GM06990 (cell line): Measurements from ENCODE around the gene OPRL1.

Experiments
- DNase-seq: peaks from one replicate; pipeline ENCODE4 v3.0.0-alpha.2; 2011; ENCODE audit not compliant: insufficient read length; ENCODE audit errors: extremely low read depth
- H3K27me3 ChIP-seq: replicated peaks from 2 replicates; pipeline ENCODE4 v1.6.0; 2011; ENCODE audit warnings: low read length; ENCODE audit not compliant: control insufficient read depth, insufficient read depth
- H3K36me3 ChIP-seq: 2 replicates; pipeline ENCODE4 v1.5.1; 2011; ENCODE audit warnings: low read length; ENCODE audit not compliant: control insufficient read depth, insufficient read depth
- H3K4me3 ChIP-seq: replicated peaks from 2 replicates; pipeline ENCODE4 v1.5.1; 2011; ENCODE audit warnings: low read depth, mild to moderate bottlenecking, control low read depth, low read length
- CTCF ChIP-seq: IDR thresholded peaks from 2 replicates; pipeline ENCODE4 v1.5.1; 2011; ENCODE audit warnings: low read length, control low read depth, mild to moderate bottlenecking, inconsistent platforms; ENCODE audit not compliant: insufficient read depth, poor library complexity, severe bottlenecking

Gene OPRL1

GRCh38 chr20:64136004-64136710, 56.3 kb downstream of the OPRL1 start:
- Histone ChIP-seq H3K27me3 (no peaks in the 10 kb centered on the region; the same call in 1 of the 2 replicates), H3K36me3 (no peaks in the 10 kb centered on the region), H3K4me3 (no peak overlapping the region)
- TF ChIP-seq CTCF, result no peak
- no peak for DNase-seq

GRCh38 chr20:64137598-64138031, 57.7 kb downstream of the OPRL1 start:
- no peaks in the 10 kb centered on the region for H3K36me3 ChIP-seq
- TF ChIP-seq CTCF, result no peak
- no peak overlapping the region for H3K4me3 ChIP-seq
- DNase-seq, result no peak
- no peaks in the 10 kb centered on the region; the same call in 1 of the 2 replicates for H3K27me3 ChIP-seq

- no peak overlapping the region for H3K4me3 ChIP-seq
- no peaks in the 10 kb centered on the region for H3K36me3 ChIP-seq
- H3K27me3 ChIP-seq, result no peaks in the 10 kb centered on the region; the same call in 1 of the 2 replicates
- no peak for TF ChIP-seq CTCF
- DNase-seq, result no peak
Measured at GRCh38 chr20:64138276-64138815, 58.5 kb downstream of the OPRL1 start.

- Histone ChIP-seq H3K4me3 (no peak overlapping the region), H3K36me3 (no peaks in the 10 kb centered on the region), H3K27me3 (no peaks in the 10 kb centered on the region; the same call in 1 of the 2 replicates)
- DNase-seq, result no peak
- no peak for TF ChIP-seq CTCF
Measured at GRCh38 chr20:64139199-64140060, 59.5 kb downstream of the OPRL1 start.

- no peak overlapping the region for H3K4me3 ChIP-seq
- no peaks in the 10 kb centered on the region for H3K36me3 ChIP-seq
- TF ChIP-seq CTCF, result no peak
- H3K27me3 ChIP-seq, result no peaks in the 10 kb centered on the region; the same call in 1 of the 2 replicates
- DNase-seq, result no peak
Measured at GRCh38 chr20:64140061-64140931, 60.4 kb downstream of the OPRL1 start.
